Esophagus muscularis mucosa (tissue), 4 donors: ENCODE results near the gene GRK4. TPM values are rescaled to one million over a fixed set of nuclear protein-coding genes. Genes with fewer than 3 reads are reported as not detected.
A peak's percentile ranks its signal among the peaks of the same experiment; 100 is the strongest.

ENCODE experiments used
- DNase-seq: peaks from one replicate; pipeline ENCODE4 v3.0.0-alpha.2; 2017; ENCODE audit errors: extremely low spot score
- H3K27ac ChIP-seq, 4 donors: fragments of 200-600 bp; sonication (generic); replicated peaks in 1 of 4; 1 replicate in 3 of 4; 2 replicates in 1 of 4; pipeline ENCODE4 v1.5.1; 2016 to 2019; ENCODE audit warnings: mild to moderate bottlenecking in 1 of 4
- H3K27me3 ChIP-seq, 4 donors: fragments of 200-600 bp; sonication (generic); one replicate each; pipeline versions ENCODE4 v1.5.1 to v1.6.0; 2016 to 2019
- H3K36me3 ChIP-seq, 4 donors: fragments of 200-600 bp; sonication (generic); one replicate each; pipeline ENCODE4 v1.5.1; 2016 to 2019
- H3K4me1 ChIP-seq, 4 donors: fragments of 200-600 bp; sonication (generic); one replicate each; pipeline ENCODE4 v1.5.1; 2016 to 2019
- H3K4me3 ChIP-seq, 4 donors: fragments of 200-600 bp; sonication (generic); 1 replicate in 2 of 4; 2 replicates in 2 of 4; pipeline ENCODE4 v1.5.1; 2016 to 2019; ENCODE audit warnings: mild to moderate bottlenecking in 4 of 4, moderate library complexity in 1 of 4
- H3K9me3 ChIP-seq, 4 donors: fragments of 200-600 bp; sonication (generic); 1 replicate in 3 of 4; 2 replicates in 1 of 4; pipeline ENCODE4 v1.5.1; 2016 to 2019
- EP300 ChIP-seq: sonication (generic); formaldehyde crosslinking; IDR thresholded peaks from one replicate; pipeline ENCODE4 v1.6.1; 2017; ENCODE audit warnings: antibody characterized with exemption
- POLR2A ChIP-seq: fragments of 450-650 bp; IDR thresholded peaks from one replicate; pipeline ENCODE4 v1.6.1; 2017; ENCODE audit warnings: antibody characterized with exemption, moderate library complexity, mild to moderate bottlenecking, low read depth
- POLR2AphosphoS5 ChIP-seq, 2 donors: sonication (generic); formaldehyde crosslinking; IDR thresholded peaks; one replicate each; pipeline ENCODE4 v1.6.1; 2017; ENCODE audit warnings: antibody characterized with exemption in 2 of 2
- WGBS: methylation state at CpG from one replicate; pipeline ENCODE4 v1.1.5; 2018; 5-methylcytosine and 5-hydroxymethylcytosine counted together
- intact Hi-C: fragments of 100-400 bp; cut with DNase I; formaldehyde crosslinking; loops from one replicate; pipeline ENCODE4 v1.15.1; 2023
- total RNA-seq, 4 donors: library from RNA; depleted of rRNA; stranded (reverse); fragments of >200 nt; gene quantifications; one replicate each; pipeline versions ENCODE4 v1.1.0 to v1.2.1, GENCODE V29; 2016
- TF ChIP-seq, protein P1 (sequence below), 3 experiments: fragments of 200-600 bp in 2 of 3; fragments of 450-650 bp in 1 of 3; sonication (generic) in 2 of 3; IDR thresholded peaks; one replicate each; pipeline ENCODE4 v1.5.1; 2017 to 2019; ENCODE audit warnings: antibody characterized with exemption in 3 of 3, mild to moderate bottlenecking in 2 of 3, moderate library complexity in 1 of 3

Gene GRK4
- total RNA-seq, 4 donors from 2014 or later: 4.8 to 8.0 (median 6.4) TPM

DNA sequence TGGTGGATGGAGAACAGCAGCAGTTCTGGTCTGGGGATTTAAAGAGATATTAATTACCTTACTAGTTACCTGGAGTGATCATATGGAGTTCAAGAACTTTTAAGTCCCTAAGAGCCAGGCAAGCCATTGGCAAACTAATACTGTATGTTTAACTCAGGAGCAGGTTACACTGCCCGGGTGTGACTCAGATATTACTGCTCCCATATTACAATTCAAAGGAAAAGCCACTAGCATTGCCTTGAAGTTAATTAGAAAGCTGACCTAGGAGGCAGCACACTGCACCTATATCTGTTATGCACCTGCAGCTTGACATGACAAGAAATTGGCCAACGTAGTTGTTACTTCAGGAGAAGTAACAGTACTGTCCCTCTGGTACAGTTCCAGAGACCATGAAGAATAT lies 47.2 kb downstream of the GRK4 start:
- intact Hi-C loops: no loop called here
- no peaks in the 10 kb centered on the region for H3K27me3 ChIP-seq
- TF ChIP-seq POLR2AphosphoS5 (IDR thresholded peaks at IDR 0.05) (no peak), EP300 (no peak), POLR2A (no peak)
- TF ChIP-seq, protein P1, sequence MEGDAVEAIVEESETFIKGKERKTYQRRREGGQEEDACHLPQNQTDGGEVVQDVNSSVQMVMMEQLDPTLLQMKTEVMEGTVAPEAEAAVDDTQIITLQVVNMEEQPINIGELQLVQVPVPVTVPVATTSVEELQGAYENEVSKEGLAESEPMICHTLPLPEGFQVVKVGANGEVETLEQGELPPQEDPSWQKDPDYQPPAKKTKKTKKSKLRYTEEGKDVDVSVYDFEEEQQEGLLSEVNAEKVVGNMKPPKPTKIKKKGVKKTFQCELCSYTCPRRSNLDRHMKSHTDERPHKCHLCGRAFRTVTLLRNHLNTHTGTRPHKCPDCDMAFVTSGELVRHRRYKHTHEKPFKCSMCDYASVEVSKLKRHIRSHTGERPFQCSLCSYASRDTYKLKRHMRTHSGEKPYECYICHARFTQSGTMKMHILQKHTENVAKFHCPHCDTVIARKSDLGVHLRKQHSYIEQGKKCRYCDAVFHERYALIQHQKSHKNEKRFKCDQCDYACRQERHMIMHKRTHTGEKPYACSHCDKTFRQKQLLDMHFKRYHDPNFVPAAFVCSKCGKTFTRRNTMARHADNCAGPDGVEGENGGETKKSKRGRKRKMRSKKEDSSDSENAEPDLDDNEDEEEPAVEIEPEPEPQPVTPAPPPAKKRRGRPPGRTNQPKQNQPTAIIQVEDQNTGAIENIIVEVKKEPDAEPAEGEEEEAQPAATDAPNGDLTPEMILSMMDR (IDR thresholded peaks at IDR 0.05): no peak
- no peak for DNase-seq
- H3K4me3 ChIP-seq: no peak overlapping the region
- 87% methylated on average over 2 of the region's 2 CpGs for WGBS
- H3K4me1 ChIP-seq: peaks cover 0 to 14% (median 6%) of the 10 kb centered on the region in 4 donors
- H3K9me3 ChIP-seq: no peaks in the 10 kb centered on the region
- H3K27ac ChIP-seq: peak overlapping the region in 2 of 4 donors; percentile 27 to 46
- no peaks in the 10 kb centered on the region for H3K36me3 ChIP-seq

DNA sequence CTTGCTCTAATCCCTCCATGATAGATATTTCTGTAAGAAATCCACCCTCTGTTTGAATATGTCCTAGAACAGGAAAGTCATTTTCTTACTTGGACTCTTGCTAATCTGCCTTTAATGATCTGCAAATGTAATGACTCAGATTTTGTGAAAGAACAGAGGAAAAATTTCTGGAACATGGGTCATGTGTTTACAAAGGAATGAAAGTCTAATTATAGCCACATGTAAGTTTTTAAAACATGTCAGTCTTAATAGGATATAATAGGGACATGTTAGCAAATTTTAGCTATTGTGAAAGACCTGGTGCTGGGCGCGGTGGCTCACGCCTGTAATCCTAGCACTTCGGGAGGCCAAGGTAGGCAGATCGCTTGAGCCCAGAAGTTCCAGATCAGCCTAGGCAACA lies 47.6 kb downstream of the GRK4 start:
- peaks cover 0 to 14% (median 6%) of the 10 kb centered on the region in 4 donors for H3K4me1 ChIP-seq
- H3K4me3 ChIP-seq: no peak overlapping the region
- no peak for DNase-seq
- peak overlapping the region in 2 of 4 donors; percentile 27 to 46 for H3K27ac ChIP-seq
- H3K27me3 ChIP-seq: no peaks in the 10 kb centered on the region
- H3K36me3 ChIP-seq: no peaks in the 10 kb centered on the region
- no peak for TF ChIP-seq POLR2AphosphoS5 (IDR thresholded peaks at IDR 0.05)
- intact Hi-C loops: no loop called here
- 85% methylated on average over 5 of the region's 5 CpGs for whole genome bisulfite sequencing
- H3K9me3 ChIP-seq: no peaks in the 10 kb centered on the region

DNA sequence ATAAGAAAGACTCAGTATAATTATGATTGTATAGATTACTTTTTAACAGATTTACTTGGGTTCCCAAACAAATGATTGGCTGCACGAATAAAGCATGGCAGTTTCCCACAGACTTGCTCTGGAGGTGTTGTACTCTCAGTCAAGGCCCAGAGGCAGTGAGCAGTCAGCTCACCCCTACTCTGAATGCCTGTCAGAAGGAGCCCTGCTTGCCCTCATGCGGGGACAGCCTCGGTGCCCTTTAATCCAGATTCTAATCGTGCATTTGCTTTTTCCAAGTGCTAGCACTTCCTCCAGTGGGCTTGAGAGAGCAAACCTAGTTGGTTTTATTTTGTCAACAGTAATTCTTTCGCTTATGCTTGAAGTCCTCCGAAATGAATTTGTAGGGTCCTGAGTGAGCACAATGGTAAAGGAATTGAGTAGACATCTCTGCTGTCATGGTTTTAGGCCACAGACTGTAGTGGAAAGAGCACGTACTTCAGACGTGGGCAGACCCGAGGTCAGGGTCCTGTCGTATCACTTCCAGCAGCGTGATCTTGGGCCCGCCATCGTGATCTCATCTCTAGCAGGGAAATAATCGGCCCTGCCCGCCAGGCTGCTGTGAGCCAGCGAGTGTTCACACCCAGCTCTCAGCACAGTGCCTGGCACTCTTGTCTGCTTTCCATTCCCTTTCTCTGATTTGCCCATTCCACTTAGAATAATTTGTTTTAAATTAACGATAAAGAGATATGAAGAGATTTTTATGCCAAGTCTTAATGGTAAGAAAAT lies 48.3 kb downstream of the GRK4 start:
- peak overlapping the region in 1 of 4 donors; percentile 27 for H3K27ac ChIP-seq
- WGBS: 92% methylated on average over 17 of the region's 17 CpGs
- intact Hi-C loops: no loop called here
- no peak overlapping the region for H3K4me3 ChIP-seq
- H3K27me3 ChIP-seq: no peaks in the 10 kb centered on the region
- H3K36me3 ChIP-seq: no peaks in the 10 kb centered on the region
- TF ChIP-seq POLR2A: no peak
- TF ChIP-seq EP300: no peak
- no peak for TF ChIP-seq POLR2AphosphoS5 (IDR thresholded peaks at IDR 0.05)
- TF ChIP-seq, protein P1 (IDR thresholded peaks at IDR 0.05): no peak
- peaks cover 0 to 14% (median 6%) of the 10 kb centered on the region in 4 donors for H3K4me1 ChIP-seq
- no peaks in the 10 kb centered on the region for H3K9me3 ChIP-seq
- no peak for DNase-seq

DNA sequence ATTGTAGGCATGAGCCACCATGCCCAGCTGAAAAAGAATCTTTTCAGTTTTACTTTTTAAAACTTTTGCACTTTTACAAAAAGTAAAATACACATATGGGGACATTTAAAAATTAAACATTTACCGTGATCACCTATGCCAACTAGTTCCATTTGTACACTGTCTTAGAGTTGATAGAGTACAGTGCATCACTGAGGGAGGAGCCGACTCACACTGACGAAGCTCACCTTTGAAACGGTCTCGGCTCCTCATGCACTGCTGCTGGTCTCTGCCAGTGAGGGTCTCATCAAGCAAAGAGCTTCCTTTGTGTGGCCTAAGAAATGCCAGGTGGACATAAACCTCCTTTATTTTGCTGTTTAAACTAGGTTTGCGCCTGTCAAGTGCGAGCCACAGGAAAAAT lies 50.0 kb downstream of the GRK4 start:
- WGBS: 93% methylated on average over 7 of the region's 7 CpGs
- Histone ChIP-seq H3K9me3 (no peaks in the 10 kb centered on the region), H3K36me3 (no peaks in the 10 kb centered on the region), H3K27ac (no peak overlapping the region), H3K4me1 (peaks cover 0 to 14% (median 6%) of the 10 kb centered on the region in 4 donors), H3K27me3 (no peaks in the 10 kb centered on the region), H3K4me3 (no peak overlapping the region)
- no peak for DNase-seq
- no peak for TF ChIP-seq POLR2AphosphoS5 (IDR thresholded peaks at IDR 0.05)
- no peak for TF ChIP-seq POLR2A
- TF ChIP-seq EP300: no peak
- intact Hi-C loops: no loop called here

DNA sequence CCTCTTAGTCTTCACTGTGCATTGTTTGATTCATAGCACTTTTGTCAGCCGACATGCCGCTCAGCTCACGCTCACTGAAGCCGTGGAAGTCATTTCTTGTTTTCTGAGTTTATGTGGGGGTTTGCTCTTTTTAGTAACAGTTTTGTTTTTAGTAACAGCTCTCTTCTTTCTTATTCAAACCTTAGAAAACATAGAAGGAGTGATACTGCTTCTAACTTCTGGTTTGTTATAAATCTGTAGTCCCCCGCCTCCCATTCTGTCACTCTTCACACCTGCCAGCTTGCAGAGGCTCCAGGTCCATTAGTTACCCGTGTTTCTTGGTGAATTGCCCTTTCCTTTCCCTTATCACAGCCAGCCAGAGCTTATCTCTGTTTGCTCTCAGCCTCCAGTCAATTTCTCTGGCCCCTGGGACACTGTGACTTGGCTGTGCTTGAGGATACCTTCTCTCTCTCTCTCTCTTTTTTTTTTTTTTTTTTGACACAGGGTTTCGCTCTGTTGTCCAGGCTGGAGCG lies 50.5 kb downstream of the GRK4 start:
- no peaks in the 10 kb centered on the region for H3K27me3 ChIP-seq
- H3K27ac ChIP-seq: no peak overlapping the region
- DNase-seq: no peak
- H3K4me1 ChIP-seq: peaks cover 0 to 14% (median 6%) of the 10 kb centered on the region in 4 donors
- H3K9me3 ChIP-seq: no peaks in the 10 kb centered on the region
- WGBS: 84% methylated on average over 8 of the region's 8 CpGs
- intact Hi-C loops: no loop called here
- no peak overlapping the region for H3K4me3 ChIP-seq
- TF ChIP-seq POLR2A (no peak), POLR2AphosphoS5 (IDR thresholded peaks at IDR 0.05) (no peak), EP300 (no peak)
- TF ChIP-seq, protein P1 (IDR thresholded peaks at IDR 0.05): no peak
- H3K36me3 ChIP-seq: no peaks in the 10 kb centered on the region
